HG02973 (cell line): ENCODE measurements around the gene OBSCN.

Source experiments
- ATAC-seq: cut with Tn5 transposase; IDR thresholded peaks from one replicate; pipeline ENCODE4 v1.9.1; 2021; ENCODE audit warnings: moderate library complexity; ENCODE audit not compliant: unreplicated experiment

The OBSCN gene

DNA sequence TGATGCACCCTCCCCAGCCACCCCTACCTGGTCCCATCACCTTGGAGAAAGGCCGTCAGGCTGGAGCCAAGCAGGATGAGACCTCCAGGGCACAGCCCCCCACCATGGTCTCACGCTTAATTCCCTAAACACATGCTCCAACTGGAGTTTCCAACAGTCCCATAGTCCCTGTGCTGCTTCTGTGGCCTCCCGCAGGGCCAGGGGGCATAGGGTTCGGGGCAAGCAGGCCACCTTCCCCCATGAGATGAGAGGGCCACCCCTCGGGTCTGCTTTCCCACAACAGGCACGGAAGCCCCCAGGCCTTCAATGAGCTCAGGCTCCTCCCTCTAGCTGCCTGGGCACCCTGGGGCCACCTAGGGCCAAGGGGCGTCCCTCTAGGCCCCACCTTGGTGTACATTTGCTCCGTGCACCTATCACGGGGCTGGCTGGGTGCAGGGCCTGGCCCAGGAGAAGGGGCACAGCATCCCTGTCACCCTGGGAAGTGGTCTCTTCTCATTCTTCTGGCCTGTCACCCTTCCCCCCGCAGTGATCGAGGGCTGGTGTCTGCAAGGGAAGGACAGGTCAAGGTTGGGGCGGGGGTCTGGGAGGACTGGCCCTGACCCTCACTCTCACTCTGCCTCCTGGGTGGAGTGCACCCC lies 156.3 kb downstream of the OBSCN start:
- ATAC-seq: no peak

DNA sequence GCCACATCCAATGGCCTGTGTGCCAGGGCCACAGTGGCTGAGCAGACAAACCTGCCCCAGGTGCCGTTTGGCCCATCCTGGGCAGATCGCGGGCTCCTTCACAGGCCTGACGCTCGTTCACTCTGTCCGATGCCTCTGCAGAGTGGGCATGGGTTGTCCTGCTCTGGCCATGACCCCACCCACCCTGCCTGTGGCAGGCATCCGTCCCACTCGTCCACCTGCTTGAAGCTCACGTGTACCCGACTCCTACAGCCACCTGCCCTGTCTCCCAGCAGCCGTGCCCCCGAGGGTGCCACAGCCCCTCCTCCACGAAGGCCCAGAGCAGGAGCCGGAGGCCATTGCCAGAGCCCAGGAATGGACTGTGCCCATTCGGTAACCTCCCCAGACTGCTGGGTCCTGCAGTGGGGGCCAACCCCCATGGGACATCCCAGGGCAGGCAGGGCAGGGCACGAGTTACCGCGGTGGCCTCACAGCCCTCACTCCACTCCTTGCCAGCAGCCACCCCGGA lies 156.9 kb downstream of the OBSCN start:
- ATAC-seq: no peak

DNA sequence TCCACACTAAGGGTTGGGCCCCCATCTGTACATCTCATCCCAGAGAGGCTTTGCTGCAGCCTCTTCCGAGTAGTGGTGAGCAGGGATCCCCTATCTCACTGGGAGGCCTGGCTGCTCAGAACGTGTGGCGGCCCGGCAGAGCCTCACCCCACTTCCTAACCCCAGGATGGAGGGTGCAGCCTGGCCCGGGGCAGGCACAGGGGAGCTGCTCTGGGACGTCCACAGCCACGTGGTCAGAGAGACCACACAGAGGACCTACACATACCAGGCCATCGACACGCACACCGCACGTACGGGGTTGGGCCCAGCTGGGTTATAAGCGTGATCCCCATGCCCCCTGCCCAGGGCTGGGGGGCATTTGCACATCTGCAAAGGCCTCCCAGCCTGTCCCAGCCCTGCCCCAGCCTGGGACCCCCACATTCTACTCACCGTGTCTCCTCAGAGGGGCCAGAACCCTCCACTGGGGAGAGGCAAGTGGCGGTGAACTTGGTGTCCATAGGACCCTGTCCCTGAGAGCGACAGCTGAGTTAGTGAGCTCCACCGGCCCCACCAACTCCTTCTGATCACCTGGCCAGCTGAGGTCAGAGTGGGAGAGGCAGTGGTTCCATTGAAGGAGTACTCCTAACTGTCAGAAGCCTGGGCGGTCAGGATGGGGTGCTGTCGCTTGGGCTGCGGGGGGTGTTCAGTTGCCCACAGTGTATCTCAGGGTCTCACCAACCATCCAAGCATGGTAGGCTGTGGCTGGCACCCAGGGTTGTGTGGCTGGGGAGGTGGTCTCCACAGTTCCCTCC lies 157.6 kb downstream of the OBSCN start:
- no peak for ATAC-seq

DNA sequence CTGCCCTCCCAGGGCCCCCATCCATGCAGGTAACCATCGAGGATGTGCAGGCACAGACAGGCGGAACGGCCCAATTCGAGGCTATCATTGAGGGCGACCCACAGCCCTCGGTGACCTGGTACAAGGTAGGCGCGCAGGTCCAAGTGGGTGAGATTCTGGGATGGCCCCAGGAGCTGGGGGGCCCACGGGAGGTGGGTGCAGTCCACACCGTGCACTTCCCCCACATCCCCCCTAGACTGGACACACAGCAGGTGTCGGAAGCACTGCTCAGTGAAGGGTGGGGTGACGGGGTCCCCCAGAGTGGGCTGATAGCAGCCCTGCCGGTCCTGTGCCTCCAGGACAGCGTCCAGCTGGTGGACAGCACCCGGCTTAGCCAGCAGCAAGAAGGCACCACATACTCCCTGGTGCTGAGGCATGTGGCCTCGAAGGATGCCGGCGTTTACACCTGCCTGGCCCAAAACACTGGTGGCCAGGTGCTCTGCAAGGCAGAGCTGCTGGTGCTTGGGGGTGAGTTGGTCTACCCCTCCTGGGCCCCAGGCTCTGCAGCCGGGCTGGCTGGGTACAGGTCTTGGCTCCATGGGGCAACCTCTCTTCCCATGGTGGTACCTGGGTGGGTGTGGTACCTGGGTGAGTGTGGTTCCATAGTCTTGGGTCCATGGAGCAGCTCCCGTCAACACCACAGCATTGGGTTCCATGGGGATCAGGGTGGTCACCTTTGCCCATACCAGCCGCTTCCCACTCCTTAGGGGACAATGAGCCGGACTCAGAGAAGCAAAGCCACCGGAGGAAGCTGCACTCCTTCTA lies 158.4 kb downstream of the OBSCN start:
- no peak for ATAC-seq

DNA sequence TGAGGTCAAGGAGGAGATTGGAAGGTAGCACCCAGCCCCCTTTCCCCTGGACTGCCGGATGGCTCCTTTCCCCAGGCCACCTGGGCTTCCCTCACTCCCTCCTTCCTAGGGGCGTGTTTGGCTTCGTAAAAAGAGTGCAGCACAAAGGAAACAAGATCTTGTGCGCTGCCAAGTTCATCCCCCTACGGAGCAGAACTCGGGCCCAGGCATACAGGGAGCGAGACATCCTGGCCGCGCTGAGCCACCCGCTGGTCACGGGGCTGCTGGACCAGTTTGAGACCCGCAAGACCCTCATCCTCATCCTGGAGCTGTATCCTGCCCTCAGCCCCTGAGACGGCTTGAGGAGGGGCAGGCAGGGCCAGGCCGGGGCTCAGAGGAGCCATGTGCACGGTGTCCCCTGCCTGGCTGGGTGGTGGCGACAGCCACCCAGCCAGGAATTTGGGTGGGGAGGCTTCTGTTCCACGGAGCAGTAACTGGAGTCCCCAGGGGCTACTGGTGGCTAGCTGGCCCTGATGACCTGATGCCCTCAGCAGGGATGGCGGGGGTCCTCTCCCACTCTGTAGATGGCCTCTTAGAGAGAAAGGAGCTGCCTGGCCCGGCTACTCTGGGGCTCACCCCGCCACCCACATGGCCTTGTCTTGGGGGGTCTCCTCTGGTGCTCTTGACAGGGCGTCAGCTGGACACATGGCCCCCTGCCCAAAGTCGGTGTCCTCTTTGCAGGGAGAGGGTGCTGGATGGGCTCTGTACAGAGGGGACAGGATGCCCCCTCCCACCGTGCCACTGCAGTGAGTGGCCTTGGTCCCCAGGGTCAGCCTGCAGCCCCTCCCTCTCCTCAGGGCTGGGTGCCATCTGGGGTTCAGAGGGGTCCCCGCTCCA lies 159.3 kb downstream of the OBSCN start:
- ATAC-seq: no peak

DNA sequence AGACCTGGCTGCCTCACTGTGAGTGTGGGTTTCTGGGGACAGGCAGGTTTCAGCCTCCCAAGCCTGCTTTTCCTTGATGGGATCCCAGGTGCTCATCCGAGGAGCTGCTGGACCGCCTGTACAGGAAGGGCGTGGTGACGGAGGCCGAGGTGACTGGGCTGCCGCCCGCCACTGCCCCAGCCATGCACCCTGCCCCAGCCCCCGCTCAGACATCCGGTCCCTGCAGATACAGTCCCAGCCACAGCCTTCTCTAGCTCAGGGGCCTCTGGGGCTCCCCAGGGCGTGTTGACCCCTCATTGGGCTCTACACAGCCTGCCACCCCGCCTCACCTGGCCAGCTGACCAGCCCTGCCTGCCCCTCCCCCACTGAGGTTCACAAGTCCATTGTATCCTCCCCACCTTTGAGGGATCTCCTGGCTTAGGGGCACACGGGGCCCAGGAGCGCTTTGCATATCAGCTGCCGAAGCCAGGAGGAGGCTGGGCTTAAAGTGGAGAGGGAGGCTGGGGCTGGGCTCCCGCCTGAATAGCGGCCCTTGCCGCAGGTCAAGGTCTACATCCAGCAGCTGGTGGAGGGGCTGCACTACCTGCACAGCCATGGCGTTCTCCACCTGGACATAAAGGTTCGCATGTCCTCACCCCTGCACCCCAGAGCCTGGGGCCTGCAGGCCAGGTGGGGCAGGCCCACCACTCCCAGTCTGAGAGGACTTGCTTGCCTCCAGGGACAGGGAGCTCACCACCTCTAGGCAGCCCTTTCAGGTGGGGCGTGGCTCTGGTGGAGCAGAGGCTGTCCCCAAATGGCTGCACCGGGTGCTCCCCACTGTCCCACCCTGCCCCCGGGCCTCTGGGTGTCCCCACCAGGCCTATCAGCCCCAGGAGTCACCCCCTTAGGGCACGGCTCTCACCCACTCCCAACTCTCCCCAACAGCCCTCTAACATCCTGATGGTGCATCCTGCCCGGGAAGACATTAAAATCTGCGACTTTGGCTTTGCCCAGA lies 160.3 kb downstream of the OBSCN start:
- ATAC-seq: no peak

DNA sequence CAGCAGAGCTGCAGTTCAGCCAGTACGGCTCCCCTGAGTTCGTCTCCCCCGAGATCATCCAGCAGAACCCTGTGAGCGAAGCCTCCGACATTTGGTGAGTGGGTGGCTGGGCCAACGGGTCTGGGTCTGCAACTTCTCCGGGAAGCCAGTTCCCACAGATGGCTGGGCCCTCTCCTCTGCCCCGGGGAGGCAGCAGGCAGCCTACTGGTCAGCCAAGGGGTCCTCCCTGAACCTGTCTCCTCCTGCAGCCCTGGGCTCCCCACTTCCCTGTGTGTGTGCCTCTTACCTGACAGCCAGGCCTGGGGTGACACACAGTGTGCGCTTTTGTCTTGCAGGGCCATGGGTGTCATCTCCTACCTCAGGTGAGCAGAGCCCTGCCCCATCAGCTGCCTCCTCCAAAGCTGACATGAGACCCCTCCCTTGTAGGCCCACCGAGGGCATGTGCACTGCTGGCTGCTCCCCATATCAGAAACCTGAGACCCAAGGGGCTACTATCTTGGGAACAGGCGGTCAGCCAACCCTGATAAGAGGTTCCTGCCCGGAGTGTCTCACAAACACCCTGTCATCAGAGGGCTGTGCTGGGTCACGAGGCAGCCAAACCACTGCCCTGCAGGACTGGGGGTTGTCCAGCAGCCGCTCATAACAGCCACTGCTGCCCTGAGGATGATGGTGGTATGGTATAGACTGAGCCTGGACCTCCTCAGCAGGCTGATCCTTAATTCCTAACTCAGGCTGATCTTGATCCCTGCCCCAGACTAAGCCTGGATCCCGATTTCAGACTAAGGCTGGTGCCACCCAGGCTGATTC lies 161.2 kb downstream of the OBSCN start:
- ATAC-seq: no peak

DNA sequence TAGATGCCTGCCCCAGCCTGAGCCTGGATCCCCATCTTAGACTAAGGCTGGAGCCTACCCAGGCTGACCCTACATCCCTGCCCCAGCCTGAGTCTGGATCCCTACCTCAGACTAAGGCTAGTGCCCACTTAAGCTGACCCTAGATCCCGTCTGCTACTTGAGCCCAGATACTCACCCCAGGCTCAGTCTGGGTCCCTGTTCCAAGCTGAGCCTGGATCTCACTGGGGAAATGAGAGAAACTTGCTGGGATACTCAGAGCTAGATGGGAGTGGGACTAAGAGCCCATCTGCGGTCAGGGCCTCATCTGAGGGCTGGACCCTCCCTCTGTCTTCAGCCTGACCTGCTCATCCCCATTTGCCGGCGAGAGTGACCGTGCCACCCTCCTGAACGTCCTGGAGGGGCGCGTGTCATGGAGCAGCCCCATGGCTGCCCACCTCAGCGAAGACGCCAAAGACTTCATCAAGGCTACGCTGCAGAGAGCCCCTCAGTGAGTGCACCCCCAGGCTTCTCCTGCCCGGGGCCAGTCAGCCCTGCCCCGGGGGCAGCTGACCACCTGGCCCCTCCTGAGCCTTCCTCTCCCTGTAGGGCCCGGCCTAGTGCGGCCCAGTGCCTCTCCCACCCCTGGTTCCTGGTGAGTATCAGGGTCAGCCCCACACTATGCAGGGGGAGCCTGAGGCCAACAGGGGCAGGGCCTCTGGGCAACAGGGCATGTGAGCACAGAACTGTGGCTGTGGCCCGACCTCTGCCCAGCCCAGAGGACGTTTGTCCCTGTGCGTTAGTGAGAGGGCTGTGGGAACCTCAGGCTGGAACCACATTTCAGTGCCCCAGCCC lies 162.0 kb downstream of the OBSCN start:
- ATAC-seq: no peak

DNA sequence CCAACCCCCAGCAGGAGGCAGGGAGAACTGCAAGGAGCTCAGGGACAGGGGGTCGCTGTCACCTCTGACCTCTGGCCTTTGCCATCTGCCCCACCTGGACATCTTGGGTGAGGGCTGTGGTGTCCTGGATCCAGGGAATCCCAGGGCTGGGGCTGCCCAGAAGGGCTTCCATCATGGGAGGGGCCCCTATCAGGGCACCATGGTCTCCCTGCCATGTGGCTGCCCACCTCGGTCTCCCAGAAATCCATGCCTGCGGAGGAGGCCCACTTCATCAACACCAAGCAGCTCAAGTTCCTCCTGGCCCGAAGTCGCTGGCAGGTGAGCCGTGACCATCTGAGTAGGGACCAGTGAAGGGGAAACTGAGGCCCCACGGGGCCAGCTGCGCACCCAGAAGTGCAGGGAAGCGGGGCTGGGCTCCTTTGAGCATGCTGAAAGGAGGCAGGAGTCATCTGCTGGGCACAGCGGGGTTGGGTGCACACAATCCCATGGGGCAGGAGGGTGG lies 162.6 kb downstream of the OBSCN start:
- no peak for ATAC-seq

DNA sequence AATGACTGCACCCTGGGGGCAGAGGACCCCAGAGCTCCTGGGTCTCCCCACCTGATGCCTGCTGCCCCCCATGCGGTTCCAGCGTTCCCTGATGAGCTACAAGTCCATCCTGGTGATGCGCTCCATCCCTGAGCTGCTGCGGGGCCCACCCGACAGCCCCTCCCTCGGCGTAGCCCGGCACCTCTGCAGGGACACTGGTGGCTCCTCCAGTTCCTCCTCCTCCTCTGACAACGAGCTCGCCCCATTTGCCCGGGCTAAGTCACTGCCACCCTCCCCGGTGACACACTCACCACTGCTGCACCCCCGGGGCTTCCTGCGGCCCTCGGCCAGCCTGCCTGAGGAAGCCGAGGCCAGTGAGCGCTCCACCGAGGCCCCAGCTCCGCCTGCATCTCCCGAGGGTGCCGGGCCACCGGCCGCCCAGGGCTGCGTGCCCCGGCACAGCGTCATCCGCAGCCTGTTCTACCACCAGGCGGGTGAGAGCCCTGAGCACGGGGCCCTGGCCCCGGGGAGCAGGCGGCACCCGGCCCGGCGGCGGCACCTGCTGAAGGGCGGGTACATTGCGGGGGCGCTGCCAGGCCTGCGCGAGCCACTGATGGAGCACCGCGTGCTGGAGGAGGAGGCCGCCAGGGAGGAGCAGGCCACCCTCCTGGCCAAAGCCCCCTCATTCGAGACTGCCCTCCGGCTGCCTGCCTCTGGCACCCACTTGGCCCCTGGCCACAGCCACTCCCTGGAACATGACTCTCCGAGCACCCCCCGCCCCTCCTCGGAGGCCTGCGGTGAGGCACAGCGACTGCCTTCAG lies 163.3 kb downstream of the OBSCN start:
- no peak for ATAC-seq

DNA sequence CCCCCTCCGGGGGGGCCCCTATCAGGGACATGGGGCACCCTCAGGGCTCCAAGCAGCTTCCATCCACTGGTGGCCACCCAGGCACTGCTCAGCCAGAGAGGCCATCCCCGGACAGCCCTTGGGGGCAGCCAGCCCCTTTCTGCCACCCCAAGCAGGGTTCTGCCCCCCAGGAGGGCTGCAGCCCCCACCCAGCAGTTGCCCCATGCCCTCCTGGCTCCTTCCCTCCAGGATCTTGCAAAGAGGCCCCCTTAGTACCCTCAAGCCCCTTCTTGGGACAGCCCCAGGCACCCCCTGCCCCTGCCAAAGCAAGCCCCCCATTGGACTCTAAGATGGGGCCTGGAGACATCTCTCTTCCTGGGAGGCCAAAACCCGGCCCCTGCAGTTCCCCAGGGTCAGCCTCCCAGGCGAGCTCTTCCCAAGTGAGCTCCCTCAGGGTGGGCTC lies 163.9 kb downstream of the OBSCN start:
- no peak for ATAC-seq

DNA sequence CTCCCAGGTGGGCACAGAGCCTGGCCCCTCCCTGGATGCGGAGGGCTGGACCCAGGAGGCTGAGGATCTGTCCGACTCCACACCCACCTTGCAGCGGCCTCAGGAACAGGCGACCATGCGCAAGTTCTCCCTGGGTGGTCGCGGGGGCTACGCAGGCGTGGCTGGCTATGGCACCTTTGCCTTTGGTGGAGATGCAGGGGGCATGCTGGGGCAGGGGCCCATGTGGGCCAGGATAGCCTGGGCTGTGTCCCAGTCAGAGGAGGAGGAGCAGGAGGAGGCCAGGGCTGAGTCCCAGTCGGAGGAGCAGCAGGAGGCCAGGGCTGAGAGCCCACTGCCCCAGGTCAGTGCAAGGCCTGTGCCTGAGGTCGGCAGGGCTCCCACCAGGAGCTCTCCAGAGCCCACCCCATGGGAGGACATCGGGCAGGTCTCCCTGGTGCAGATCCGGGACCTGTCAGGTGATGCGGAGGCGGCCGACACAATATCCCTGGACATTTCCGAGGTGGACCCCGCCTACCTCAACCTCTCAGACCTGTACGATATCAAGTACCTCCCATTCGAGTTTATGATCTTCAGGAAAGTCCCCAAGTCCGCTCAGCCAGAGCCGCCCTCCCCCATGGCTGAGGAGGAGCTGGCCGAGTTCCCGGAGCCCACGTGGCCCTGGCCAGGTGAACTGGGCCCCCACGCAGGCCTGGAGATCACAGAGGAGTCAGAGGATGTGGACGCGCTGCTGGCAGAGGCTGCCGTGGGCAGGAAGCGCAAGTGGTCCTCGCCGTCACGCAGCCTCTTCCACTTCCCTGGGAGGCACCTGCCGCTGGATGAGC lies 164.5 kb downstream of the OBSCN start:
- no peak for ATAC-seq

DNA sequence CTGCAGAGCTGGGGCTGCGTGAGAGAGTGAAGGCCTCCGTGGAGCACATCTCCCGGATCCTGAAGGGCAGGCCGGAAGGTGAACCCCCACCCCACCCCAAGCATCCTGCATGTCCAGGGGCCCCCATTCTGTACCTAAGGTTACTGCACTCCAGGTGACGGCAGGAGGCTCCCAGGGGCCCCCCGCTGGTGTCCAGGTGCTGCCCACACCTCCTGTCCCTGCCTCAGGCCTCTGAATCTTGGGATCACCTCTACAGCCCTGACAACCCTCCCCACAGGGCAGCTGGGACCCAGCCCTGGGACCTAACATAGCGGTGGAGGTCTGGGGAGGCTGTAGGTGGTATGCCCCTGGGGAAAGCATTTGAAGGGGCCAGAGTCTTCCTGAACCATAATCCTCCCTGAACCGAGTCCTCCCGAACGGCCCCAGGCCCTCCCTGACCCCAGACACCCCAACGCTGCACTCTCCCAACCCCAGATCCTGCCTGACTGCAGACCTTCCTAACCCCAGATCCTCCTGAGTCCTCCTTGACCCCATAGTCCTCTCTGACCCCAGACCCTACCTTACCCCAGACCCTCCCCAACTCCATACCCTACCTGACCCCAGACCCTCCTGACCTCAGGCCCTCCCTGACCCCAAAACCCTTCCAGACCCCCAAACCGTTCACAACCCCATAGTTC lies 165.3 kb downstream of the OBSCN start:
- no peak for ATAC-seq

DNA sequence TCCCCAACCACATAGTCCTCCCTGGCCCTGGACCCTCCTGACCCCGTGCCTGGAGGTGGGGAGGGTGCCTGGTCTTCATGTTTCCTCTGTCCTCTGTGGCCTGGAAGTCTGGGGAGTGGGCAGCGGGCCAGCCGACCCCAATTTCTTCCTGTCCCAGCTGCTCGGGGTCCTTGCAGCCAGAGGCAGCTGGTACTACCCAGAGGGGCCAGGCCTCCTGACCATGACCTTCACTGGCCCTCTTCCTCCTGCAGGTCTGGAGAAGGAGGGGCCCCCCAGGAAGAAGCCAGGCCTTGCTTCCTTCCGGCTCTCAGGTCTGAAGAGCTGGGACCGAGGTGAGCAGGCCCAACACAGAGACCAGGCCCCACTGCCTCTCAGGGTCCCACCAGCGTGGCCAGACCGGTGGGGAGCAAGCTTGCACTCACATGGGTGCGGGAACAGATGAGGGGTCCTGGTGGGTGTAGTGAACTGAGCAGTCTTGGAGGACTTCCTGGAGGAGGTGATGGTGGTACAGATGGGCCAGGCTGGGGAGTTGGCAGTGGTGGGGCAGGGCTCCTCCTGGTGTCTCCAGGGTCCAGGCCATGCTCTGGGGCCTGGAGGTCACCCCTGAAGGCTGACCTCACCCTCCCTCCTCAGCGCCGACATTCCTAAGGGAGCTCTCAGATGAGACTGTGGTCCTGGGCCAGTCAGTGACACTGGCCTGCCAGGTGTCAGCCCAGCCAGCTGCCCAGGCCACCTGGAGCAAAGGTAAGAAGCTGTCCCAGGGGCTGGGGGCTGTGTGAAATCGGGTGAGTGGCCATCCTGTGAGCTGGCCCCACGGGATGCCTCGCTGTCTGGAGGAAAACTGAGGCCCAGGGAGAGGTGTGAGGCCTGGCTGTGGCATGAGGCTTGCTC lies 166.1 kb downstream of the OBSCN start:
- no peak for ATAC-seq
